HG03378 (cell line): ENCODE results near the gene RALGPS2.

Experiments used
- ATAC-seq: cut with Tn5 transposase; IDR thresholded peaks from one replicate; pipeline ENCODE4 v1.9.1; 2021; ENCODE audit warnings: mild to moderate bottlenecking, moderate library complexity; ENCODE audit not compliant: unreplicated experiment

Gene RALGPS2

DNA sequence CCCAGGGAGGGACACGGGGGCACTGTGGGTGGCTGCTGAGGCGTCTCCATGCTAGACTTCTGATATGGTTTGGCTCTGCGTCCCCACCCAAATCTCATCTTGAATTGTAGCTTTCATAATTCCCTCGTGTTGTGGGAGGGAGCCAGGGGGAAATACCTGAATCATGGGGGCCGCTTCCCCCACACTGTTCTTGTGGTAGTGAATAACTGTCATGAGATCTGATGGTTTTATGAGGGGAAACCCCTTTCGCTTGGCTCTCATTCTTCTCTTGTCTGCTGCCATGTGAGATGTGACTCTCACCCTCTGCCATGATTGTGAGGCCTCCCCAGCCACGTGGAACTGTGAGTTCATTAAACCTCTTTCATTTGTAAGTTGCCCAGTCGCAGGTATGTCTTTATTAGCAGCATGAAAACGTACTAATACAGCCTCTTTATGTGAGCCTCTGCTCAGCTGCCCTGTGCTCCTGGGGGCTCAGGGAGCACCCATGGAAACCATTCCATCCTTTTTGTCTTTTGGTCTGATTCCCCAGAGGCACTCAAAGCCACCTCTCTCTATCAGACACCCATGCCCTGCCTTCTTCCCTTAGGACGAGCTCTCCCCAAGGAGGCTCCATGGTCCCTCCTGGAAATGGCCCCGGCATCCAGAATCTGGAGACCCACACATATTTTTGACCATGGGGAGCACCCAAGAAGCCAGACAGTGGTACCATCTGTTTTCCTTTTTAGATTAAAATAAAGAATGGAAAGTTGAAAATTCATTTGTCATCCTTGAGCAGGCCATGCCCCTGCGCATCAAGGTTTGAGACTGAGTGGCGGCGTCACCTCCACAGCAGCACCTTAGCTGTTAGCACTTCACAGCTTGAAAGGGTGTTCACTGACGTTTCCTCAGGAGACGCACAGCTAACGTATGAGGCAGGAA is 234.8 kb downstream of the RALGPS2 start:
- no peak for ATAC-seq

DNA sequence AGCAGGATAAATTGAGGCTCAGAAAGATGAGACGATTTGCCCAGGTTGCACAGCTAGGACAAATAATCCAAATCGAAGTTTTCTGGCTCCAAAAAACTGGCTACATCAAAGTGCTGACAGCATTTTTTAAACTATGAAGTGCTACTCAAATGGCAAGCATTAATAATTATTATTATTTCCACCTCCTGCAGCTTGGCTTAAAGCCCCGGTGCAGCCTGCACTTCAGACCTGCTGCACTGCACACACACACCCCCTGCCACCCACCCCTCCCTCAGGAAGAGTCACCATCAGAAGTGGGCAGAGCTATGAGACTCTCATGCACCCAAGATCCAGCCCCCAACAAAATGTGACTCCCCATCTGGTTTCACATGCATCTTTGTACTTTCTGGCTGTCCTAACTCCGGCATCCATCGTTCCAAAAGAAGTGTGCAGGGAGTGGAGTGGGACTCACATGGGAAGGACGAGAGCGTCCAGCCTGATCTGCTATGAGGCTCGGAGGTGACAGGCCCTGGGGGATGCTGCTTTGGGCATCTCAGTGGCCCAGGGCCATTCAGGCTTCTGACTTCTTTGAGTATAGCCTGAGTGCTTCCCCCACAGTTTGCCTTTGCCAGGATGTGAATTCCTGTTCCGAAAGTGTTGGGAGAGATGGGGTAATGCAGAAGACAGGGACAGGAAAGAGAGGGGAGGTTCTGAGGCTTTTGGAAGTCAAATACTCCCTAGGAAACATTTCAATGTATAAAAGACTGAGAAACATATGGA is 235.6 kb downstream of the RALGPS2 start:
- no peak for ATAC-seq

DNA sequence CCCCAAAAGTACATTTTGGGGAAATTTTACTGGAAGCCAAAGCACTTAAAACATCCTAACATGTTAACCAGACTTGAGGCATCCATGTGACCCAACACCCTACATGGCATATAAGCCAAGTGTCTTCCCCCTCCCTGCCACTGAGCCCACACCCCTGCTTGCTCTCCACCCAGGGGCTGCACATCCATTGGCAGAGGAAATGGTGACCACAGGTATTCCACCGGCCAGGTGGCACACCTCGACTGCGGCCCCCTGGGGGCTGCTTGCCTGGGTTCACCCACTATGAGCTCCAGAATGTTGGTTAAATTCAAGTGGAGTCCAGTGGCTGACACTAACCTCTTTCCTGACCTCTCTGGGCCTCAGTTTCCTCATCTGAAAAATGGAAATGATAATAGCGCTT is 236.3 kb downstream of the RALGPS2 start:
- no peak for ATAC-seq

DNA sequence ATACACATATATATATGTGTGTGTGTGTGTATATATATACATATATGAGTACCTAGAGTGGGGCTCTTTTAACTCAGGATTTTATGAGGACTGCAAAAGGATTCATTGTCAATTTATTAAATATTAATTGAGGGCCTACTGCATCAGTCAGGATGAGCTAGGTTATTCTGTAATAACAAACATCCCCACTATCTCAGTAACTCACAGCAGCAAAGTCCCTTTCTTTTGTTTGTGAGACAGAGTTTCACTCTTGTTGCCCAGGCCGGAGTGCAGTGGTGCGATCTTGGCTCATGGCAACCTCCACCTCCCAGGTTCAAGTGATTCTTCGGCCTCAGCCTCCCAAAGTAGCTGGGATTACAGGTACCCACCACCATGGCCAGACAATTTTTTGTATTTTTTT is 236.8 kb downstream of the RALGPS2 start:
- no peak for ATAC-seq

DNA sequence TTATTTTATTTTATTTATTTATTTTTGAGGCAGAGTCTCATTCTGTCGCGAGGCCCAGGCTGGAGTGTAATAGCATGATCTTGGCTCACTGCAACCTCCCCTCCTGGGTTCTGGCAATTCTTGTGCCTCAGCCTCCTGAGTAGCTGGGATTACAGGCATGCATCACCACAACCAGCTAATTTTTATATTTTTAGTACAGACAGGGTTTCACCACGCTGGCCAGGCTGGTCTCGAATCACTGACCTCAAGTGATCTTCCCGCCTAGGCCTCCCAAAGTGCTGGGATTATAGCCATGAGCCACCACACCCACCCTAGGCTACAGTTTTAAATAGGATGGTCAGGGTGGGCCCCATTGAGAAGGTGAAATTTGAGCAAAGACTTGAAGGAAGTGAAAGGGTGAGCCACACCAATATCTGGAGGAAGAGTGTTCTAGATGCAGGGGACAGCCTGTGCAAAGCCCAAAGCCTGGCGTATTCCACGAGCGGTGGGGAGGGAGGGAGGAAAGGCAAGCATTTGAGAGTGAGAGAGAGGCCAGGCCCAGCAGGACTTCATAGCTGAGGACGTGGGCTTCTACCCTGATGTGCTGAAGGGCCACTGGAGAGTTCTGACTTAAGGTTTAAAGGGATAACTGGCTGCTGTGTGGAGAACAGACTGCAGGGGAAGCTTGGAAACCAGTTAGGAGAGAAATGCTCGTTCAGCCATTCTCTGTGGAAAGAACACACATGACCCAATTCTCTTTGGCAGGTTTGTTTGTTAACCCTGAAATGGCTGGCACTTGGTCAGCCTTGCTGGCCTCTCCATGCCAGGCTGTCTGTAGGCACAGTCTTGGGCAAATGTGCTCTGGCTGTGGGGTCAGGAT is 238.0 kb downstream of the RALGPS2 start:
- no peak for ATAC-seq

DNA sequence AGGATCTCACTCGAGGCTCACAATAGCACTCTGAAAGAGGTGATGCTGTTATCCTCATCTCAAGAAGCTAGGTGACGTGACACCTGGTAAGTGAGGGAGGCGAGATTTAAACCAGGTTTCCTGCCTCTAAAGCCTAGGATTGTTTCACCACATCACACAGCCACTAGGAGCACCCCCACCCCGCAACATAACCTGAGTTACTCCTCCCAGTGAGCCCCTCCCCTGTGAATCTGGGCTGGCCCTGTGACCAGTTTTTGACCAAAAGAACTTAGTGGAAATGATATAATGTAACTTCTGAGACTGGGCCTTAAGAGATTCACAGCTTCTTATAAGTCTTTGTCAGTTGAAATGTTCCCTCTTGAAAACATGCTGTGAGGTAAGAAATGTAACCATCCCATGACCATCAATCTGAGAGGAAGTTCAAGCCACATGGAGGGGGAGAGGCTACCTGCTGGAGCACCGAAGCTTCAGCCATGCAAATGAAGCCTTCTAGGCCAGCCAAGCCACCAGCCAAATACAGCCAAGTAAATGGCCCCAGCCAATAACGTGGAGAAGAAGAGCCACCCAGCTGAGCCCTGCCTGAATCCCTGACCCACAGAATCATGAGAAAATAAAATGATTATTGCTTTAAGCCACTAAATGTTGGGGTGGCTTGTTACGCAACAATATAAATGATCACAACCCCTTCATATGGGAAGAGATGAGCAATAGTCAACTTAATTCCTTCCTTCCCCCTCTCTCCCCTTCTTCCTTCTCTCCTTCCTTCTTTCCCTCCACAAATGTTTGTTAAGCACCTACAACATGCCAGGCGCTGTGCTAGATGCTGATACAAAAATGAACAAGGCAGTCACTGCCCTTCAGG is 239.7 kb downstream of the RALGPS2 start:
- ATAC-seq = no peak

DNA sequence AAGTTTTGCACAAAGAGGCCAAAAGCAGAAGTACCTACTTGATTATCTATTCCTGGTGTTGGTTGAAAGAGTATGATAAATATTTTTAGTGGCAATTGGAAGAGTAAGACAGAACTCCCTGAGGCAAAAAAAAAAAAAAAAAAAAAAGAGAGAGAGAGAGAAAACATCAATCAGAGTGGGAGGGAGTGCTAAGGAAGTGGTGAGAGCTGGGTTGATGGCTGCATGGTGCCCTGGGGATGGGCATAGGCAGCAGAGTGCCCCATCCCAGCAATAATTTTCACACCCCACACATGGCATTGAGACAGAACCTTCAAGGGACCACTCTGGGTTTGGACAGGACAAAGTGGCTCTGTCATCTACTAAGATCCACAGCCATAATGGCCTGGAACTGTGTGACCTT is 241.3 kb downstream of the RALGPS2 start:
- no peak for ATAC-seq

DNA sequence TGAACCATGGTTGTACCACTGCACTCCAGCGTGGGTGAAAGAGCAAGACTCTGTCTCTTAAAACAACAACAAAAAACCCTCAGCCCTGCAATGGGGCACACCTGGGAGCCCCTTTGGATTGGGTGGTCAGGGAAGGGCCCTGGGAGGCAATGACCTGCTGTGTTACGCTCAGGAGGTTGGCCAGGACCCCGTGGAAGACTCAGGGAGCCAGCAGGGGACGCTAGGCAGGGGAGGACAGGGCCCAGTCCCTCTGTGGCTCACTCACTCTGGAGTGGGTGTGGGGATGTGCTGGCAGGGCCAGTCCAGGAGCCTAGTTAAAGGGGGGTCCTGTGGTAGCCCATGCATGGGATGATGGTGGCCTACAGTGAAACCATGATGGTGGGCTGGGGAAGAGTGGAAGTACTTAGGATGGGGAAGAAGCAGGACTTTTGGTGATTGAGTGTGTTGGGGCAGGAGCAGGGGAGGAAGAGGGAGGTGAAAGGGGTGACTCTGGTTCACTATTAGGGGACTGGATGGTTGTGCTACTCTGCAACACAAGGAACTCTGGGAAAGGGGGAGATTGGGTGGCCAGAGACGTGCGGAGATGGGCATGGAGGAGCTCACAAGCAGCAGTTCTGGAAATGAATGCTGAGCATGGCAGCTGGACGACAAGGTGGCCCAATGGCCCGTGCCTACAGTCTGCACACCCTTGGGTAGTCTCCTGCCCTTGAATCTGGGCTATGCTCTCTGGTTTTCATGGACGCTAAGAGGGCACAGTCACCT is 244.4 kb downstream of the RALGPS2 start:
- ATAC-seq = no peak

DNA sequence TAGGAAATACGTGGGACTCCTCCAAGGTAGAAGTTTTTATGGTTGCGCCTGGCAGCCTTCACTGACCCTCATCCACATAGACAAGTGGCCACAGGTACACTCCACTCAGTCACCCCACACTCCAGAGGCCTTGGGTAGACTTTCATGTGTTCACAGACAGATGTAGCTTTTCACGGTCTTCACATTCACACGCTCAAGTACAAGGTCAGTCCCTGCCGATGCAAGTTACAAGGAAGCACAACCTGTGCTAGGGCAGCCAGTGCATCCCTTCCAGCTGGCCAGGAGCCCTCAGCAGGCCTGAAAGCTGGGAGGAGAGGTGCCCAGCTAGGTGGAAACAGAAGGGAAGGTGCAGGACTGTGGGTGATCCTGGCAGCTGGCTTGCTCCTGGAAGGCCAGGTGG is 245.1 kb downstream of the RALGPS2 start:
- no peak for ATAC-seq
